GM21786 (cell line): ENCODE results near the gene ZNF530.

Experiments
- ATAC-seq: cut with Tn5 transposase; IDR thresholded peaks from one replicate; pipeline ENCODE4 v1.9.1; 2021; ENCODE audit not compliant: unreplicated experiment

The ZNF530 gene

DNA sequence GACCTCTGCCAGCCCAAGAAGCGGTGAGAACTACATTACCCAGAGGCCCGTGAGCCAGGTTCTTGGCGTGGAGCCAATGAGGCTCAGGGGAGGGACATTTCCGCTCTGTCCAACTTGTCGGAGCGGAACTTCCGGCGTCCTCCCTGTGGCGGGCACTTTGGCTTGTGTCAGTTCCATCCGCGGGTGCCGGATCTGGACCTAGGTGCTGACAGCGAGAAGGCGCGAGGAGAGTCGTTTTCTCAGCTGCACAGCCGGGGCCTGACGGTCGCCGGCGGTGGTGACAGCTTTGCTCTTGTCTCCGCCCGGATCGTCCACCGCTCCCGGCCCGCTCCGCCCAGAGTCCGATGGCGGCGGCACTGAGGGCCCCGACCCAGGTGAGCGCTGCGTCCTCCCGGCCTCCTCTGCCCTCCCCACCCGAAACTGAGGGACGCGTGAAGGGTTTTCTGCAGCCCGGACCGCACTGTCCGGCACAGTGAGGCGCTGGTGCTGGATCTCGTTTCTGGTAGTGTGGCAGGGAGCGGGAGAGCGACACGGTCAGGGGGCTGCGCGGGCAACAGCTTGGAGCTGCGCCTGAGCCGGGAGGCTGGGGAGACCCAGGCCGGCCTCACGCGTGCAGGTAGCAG lies at the start of gene ZNF530:
Gene ZNF530, plus strand, starts transcription at position 125 of the 623 bp plus-strand sequence. CDS start 4,461 bp downstream, outside the sequence.
- ATAC-seq, result peak; percentile 96

GRCh38 chr19:57552432-57552831 lies 47.3 kb upstream of the ZNF530 start:
- ATAC-seq, result no peak

DNA sequence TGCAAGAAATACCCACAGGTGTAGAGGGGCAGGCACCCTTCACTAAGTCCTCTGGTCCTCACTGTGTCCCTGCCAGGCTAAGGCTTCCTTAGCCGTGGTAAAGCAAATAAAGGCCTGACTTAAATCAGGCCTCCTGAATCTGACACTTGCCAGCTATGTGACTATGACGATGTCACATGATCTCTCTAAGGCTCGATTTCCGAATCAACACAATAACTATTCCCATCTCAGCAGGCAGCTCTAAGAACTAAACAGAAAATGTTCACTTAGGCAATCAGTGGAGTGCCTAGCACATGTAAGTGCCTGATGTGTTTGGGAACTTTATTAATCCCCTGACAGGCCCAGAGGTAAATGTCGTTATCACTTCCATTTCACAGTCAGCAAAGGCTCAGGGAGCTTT lies 42.0 kb upstream of the ZNF530 start:
- no peak for ATAC-seq

DNA sequence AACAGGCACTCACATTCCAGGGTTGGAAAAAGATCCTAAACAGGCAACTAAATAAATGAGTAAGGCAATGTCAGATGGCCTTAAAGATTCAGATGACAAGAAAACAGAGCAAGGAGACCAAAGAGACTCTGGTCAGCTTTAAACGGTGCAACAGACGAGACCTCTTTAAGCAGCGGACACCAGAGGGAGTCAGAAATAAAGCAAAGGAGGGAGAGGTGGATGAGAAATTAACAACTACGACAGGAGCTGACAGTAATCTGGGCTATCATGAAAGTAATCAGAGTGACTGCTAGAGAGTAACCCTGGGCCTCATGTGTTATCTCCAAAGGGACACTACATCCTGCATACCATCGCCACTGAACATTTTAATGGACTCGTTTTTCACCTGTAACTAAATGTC lies 41.2 kb upstream of the ZNF530 start:
- ATAC-seq, result no peak

DNA sequence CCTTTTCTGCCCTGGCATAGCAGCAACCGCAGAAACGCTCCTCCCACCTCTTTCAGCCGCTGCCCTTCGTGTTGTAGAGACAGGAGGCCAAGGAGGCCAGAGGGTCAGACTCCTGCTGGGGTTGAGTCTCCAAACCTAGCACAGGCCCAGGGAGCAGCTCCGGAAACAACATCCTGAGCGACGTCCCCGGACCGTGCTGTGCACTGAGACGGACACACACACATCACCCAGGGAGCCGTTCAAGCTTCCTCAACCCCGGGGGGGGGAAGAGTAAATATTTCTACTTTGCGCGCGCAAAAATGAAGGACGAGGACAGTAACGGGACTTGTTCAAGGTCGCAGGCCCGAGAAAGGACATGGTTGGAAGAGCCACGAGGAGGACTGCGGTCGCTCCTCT lies 40.7 kb upstream of the ZNF530 start:
- no peak for ATAC-seq

DNA sequence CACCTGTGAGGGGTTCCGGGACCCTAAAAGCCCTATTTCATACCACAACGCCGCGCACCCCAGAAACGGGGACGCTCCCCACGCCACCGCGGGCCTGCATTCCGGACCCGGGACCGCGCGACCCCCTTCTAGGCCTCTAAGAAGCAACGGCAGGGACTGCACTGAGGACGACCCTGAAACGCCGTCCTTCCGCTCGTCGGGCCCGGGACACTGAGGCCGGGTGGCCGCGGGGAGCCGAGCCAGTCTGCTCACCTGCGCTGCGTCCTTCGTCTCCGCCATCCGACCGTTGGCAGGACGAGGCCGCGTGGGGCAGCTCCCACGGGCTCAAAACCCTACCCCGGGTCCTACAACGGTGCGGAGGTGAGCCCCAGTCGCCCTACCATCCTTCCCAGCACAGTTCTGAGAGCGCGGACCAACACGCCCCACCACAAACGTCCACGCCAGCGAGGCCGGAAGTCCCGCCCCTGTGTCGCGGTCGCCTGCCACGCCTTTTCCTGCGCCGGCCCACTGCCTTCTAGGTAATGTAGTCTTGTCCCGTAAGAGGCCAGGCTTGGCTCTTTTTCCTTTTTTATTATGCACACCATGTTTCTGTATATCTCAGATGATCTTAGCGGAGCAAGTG lies 40.2 kb upstream of the ZNF530 start, which contains the start of gene ZNF550:
Gene ZNF550, minus strand, starts transcription at position 460 of the 622 bp plus-strand sequence. Its CDS starts 181 bp downstream, at position 279.
- ATAC-seq, result peak; percentile 98

DNA sequence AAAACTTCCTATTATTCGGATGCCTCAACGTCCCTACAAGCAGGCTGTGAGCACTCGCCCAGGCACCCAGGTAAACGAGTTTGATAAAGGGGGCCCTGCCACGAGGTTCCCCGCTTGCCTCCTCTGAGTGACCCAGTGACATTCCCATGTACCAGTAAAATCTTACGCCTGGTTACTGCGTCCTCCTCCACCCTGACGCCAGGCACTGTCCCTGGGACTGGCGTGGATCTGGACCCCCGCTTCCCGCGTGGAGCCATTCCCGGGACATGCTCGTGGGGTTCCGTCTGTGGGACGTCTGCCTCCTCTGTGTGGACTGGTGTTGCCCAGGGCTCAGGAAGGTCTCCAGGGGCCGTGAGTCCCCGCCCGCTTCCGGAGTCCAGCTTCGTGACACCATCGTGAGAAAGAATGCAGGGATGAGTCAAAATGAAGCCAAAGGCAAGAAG lies 39.6 kb upstream of the ZNF530 start:
- ATAC-seq, result peak; percentile 18

DNA sequence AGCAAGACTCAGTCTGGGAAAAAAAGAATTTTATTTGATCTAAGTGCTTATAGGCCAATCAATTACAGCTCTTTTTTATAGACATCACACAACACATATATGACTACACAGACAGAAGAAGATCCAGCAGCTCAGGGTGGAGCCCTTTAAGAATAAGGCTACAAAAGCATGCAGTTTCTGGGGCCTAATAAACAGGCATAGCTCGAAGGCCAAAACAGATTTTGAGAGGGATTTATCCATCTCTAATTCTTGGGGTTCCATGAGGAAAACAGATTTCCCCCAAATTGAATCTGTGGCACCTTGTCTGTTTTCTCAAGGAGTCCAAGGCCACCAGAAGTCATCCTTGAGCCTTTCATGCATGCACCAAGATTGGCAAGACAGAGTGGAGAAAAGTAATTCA lies 36.1 kb upstream of the ZNF530 start:
- ATAC-seq, result no peak

DNA sequence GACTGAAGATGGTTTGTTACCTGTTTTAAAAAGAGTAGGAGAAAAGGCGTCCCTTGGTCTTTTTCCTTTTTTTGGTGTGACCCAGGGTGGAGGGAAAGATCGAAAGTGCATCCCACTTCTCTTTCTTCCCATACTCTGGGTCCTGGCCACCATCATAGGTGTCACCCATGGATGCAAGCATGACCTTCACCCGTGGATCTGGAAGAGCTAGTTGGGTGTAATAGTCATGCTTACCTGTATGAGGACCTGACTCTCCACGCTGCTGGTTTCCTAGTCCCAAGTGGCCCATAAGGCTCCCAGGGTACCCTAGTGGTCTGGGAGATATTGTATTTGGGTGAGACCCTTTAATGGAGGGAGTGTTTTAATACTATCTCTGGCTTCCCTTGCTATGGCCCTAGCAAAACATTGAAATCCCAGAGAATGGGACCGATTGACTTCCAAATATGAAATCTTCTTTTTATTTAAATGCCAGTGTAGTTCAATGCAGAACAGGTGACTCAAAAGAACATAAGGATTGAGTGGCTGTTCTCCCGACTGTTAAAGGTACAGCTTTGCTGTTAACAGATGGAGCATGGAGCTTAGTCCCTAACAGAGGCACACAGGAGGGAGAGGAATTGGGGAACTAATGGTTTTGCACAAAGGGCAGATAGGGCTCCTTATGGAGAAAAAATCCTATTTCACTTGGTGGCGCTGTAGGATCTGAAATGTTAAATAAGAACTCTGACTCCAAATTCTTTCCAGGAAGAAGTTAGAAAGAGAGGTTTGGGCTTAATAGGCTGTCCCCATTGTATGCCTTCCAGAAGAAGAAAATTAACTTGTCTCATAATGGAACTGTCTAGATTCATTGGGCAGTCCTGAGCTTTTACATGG lies 33.1 kb upstream of the ZNF530 start:
- no peak for ATAC-seq

- ATAC-seq, result no peak
Observed at GRCh38 chr19:57570707-57571106, 29.0 kb upstream of the ZNF530 start.

- ATAC-seq, result no peak
Observed at GRCh38 chr19:57572415-57572947, 27.2 kb upstream of the ZNF530 start.

- ATAC-seq, result no peak
Observed at GRCh38 chr19:57576661-57577060, 23.0 kb upstream of the ZNF530 start.

DNA sequence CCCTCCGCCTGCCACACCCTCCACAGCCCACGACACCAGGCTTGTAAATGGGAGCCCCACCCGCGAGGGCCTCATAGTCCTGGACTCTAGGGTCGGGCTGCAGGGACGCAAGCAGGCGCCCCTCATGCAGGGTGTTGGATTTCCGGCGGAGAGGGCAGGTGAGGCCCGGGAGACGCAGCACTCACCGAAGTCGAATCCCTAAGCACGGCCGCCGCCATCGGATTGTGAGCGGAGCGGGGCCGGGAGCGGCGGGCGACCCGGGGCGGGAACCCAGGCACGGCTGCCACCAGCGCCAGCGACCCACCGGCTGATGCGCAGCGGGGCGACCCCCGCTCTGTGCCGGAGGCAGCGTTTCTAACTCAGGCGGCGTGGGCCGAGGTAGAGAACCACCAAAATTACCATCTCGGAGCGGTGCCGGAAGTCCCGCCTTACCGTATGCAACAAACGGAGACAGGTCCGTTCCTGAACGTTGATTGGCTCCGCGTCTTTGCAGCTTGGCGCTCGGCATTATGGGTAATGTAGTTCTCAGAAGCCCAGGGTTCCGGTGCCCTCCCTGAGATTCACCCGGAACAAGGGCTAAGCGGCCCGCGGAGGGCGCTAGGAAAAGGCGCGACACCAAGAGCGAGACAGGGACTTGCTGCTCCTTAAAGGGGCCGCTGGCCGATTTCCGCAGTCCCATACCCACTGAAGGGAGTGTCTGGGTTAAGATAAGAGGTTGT lies 21.0 kb upstream of the ZNF530 start, which contains the start of gene ZNF416:
Gene ZNF416, minus strand, starts transcription at position 425 of the 719 bp plus-strand sequence. Its CDS starts 207 bp downstream, at position 218.
- ATAC-seq, result peak; percentile 89

DNA sequence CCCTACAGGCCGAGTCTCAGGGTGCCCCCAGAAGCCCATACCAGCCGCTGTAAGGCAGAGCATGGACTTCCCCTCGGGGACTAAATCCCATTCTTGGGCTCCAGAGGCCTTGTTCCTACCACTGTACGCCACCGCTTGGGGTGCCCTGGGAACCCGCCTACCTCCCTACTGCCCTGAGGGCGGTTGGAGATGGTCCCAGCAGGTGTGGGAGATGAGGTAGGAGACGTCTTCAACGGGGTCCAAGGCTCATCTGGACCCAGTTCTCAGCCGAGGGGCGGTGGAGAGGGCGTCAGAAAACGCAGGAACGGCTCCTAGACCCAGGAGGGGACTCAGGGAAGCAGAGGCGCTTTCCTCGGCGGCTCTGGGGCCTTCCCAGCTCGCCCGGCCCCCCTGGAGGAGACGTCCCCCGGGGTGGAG lies 16.6 kb upstream of the ZNF530 start:
- ATAC-seq, result no peak

GRCh38 chr19:57583521-57584416 lies 15.9 kb upstream of the ZNF530 start, which contains the start of gene ZIK1:
Gene ZIK1 (plus strand): TSS chr19:57584145. CDS start chr19:57584357, 212 bp downstream.
- ATAC-seq, result peak; percentile 87

DNA sequence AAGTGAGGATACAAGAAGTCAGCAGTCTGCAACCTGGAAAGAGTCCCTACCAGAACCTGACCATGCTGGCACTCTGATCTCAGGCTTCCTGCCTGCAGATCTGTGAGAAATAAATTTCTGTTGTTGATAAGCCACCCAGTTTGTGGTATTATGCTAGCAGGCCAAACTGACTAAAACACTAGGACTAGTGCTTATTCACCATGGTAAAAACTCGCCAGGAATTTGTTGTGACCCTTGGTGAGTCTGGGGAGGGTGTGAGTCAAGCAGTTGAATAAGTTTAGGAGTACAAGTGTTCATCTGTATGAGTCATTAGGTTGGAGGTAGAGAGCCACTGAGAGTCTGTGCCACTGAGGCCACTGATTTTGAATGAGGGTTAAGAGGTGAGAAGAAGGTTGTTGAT lies 12.2 kb upstream of the ZNF530 start:
- ATAC-seq, result no peak

DNA sequence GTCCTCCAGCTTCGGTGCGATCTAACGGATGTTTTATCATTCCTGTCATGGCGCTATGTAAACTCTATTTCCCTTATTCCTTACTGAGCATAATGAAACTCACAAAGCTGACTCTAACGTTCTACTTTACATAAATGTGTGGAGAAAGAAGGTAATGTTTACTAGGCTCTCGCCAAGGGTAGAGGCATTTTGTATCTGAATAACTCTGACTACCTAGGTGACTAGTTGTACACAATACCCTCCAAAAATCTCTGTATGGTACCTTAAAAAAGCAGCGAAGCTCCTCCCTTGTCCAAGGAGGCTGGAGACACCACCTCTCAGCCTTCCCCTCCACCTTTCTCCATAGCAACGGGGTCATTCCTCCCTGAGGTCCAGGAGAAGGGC lies 316 bp upstream of the ZNF530 start:
- peak; percentile 13 for ATAC-seq

GRCh38 chr19:57606931-57607330 lies 7.2 kb downstream of the ZNF530 start:
- ATAC-seq, result no peak

DNA sequence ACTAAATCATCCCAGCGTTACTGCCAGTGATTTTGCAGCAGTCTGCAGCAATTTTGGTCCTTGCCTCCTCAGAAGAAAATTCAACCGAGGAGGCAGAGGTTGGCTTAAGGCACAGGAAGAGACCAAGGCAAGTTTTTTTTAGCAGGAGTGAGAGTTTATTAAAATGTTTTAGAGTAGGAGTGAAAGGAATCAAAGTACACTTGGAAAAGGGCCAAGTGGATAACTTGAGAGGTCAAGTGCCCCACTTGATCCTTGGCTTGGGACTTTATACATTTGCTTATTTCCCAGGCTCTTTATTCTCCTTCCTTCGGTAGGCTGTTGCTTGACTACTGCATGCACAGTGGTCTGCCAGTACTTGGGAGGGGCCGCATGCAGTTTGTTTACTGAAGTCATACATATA lies 11.4 kb downstream of the ZNF530 start:
- no peak for ATAC-seq
